Sigmoid colon (tissue), 4 donors: Measurements from ENCODE around the gene CDX2.

Experiments used
- POLR2A ChIP-seq, 2 donors: fragments of 450-650 bp; IDR thresholded peaks; one replicate each; pipeline ENCODE4 v1.6.1; 2016; ENCODE audit warnings: antibody characterized with exemption in 2 of 2, mild to moderate bottlenecking in 2 of 2, moderate library complexity in 2 of 2
- POLR2AphosphoS5 ChIP-seq, 4 donors: sonication (generic); formaldehyde crosslinking; IDR thresholded peaks; one replicate each; pipeline ENCODE4 v1.6.1; 2017; ENCODE audit warnings: antibody characterized with exemption in 4 of 4
- TF ChIP-seq, protein P1 (sequence below), 4 experiments: fragments of 450-650 bp in 3 of 4; fragments of 200-600 bp in 1 of 4; IDR thresholded peaks; one replicate each; pipeline ENCODE4 v1.5.1; 2016 to 2019; ENCODE audit warnings: antibody characterized with exemption in 4 of 4, mild to moderate bottlenecking in 3 of 4, moderate library complexity in 2 of 4

DNA sequence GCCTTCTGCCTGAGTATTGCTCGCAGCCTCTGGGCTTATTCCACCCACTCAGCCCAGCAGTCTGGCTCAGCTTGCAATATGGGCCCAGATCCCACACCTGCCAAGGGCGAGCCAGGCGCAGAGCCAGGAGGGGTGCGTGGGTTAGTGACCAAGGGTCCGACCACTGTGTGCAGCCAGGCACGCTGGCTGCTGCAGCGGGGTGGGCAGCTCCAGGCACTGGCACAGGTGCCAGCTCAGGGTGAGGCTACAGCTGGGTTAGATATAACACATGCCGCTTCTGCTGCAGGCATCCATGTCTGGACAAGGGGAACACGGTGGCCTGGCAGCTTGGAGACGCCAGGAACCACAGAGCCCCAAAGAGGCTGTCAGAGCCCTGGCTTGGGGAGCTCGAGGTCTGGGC lies 31.9 kb upstream of the CDX2 start:
- TF ChIP-seq, protein P1, sequence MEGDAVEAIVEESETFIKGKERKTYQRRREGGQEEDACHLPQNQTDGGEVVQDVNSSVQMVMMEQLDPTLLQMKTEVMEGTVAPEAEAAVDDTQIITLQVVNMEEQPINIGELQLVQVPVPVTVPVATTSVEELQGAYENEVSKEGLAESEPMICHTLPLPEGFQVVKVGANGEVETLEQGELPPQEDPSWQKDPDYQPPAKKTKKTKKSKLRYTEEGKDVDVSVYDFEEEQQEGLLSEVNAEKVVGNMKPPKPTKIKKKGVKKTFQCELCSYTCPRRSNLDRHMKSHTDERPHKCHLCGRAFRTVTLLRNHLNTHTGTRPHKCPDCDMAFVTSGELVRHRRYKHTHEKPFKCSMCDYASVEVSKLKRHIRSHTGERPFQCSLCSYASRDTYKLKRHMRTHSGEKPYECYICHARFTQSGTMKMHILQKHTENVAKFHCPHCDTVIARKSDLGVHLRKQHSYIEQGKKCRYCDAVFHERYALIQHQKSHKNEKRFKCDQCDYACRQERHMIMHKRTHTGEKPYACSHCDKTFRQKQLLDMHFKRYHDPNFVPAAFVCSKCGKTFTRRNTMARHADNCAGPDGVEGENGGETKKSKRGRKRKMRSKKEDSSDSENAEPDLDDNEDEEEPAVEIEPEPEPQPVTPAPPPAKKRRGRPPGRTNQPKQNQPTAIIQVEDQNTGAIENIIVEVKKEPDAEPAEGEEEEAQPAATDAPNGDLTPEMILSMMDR (IDR thresholded peaks at IDR 0.05), result no peak
- TF ChIP-seq POLR2A (IDR thresholded peaks at IDR 0.05) (no peak), POLR2AphosphoS5 (IDR thresholded peaks at IDR 0.05) (no peak)
